Measurements from ENCODE around the gene SNUPN. TPM values are rescaled to one million over a fixed set of nuclear protein-coding genes. Genes with fewer than 3 reads are reported as not detected.
A peak's percentile ranks its signal among the peaks of the same experiment; 100 is the strongest.

Gene SNUPN
- total and polyA plus RNA-seq, 2 experiments from 2014 or later, result 25.2 to 28.8 TPM

GRCh38 chr15:75644376-75644775, 18.9 kb upstream of the SNUPN start:
- no peaks in the 10 kb centered on the region for H3K36me3 ChIP-seq (replicated peaks; ENCODE audit: insufficient read depth, low read depth)
- TF ChIP-seq CTCF (IDR thresholded peaks at IDR 0.05; ENCODE audit: poor library complexity), result no peak
- TF ChIP-seq EZH2 (IDR thresholded peaks at IDR 0.05; ENCODE audit: borderline replicate concordance), result no peak
- no peak for TF ChIP-seq EZH2phosphoT487 (IDR thresholded peaks at IDR 0.05; ENCODE audit: low read depth, severe bottlenecking, unreplicated experiment)
- no peaks in the 10 kb centered on the region for H3K9me3 ChIP-seq (ENCODE audit: low read depth)
- no peak overlapping the region for H3K4me2 ChIP-seq
- DNase-seq (ENCODE audit: low spot score), result no peak
- no peaks in the 10 kb centered on the region for H3K27me3 ChIP-seq
- no peaks in the 10 kb centered on the region for H3K9me2 ChIP-seq (replicated peaks; ENCODE audit: insufficient read depth)
- peaks cover 39% of the 10 kb centered on the region for H3K79me2 ChIP-seq
- H3K4me3 ChIP-seq, result no peak overlapping the region
- no peak overlapping the region for H3K27ac ChIP-seq
- WGBS (ENCODE audit: low lambda C conversion rate, missing lambda C conversion rate), result 92% methylated on average over 2 of the region's 2 CpGs
- peaks cover 5% of the 10 kb centered on the region for H4K20me1 ChIP-seq (ENCODE audit: insufficient read depth, poor library complexity, severe bottlenecking)
- H3K4me1 ChIP-seq (ENCODE audit: insufficient read depth), result peaks cover 26% of the 10 kb centered on the region
- H2AFZ ChIP-seq, result no peak overlapping the region

DNA sequence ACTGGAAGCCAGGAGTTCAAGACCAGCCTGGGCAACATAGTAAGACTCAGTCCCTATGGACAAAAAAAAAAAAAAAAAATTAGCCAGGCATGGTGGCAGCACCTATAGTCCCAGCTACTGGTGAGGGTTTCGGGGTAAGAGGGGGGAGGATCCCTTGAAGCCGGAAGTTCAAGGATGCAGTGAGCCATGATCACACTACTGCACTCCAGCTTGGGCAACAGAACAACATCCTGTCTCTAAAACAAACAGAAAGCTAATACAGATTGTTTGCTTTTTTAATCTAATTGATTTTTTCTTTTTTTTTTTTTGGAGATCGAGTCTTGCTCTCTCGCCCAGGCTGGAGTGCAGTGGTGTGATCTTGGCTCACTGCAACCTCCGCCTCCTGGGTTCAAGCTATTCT, 16.1 kb upstream of the SNUPN start:
- H3K27ac ChIP-seq, result no peak overlapping the region
- TF ChIP-seq CTCF (IDR thresholded peaks at IDR 0.05; ENCODE audit: poor library complexity), result no peak
- TF ChIP-seq EZH2phosphoT487 (IDR thresholded peaks at IDR 0.05; ENCODE audit: low read depth, severe bottlenecking, unreplicated experiment), result no peak
- TF ChIP-seq EZH2 (IDR thresholded peaks at IDR 0.05; ENCODE audit: borderline replicate concordance), result no peak

GRCh38 chr15:75641179-75641503, 15.6 kb upstream of the SNUPN start:
- no peak for TF ChIP-seq CTCF (IDR thresholded peaks at IDR 0.05; ENCODE audit: poor library complexity)
- TF ChIP-seq EZH2phosphoT487 (IDR thresholded peaks at IDR 0.05; ENCODE audit: low read depth, severe bottlenecking, unreplicated experiment), result no peak
- no peak for TF ChIP-seq EZH2 (IDR thresholded peaks at IDR 0.05; ENCODE audit: borderline replicate concordance)
- Histone ChIP-seq H3K4me1 (ENCODE audit: insufficient read depth) (peaks cover 18% of the 10 kb centered on the region), H3K9me3 (ENCODE audit: low read depth) (no peaks in the 10 kb centered on the region), H3K27ac (peak overlapping the region; percentile 92), H2AFZ (no peak overlapping the region), H3K4me2 (peak overlapping the region; percentile 81), H3K9me2 (replicated peaks; ENCODE audit: insufficient read depth) (no peaks in the 10 kb centered on the region), H3K27me3 (no peaks in the 10 kb centered on the region), H3K4me3 (peak overlapping the region; percentile 47), H3K36me3 (replicated peaks; ENCODE audit: insufficient read depth, low read depth) (no peaks in the 10 kb centered on the region), H3K79me2 (peaks cover 44% of the 10 kb centered on the region), H4K20me1 (ENCODE audit: insufficient read depth, poor library complexity, severe bottlenecking) (peaks cover 6% of the 10 kb centered on the region)
- DNase-seq (ENCODE audit: low spot score), result no peak
- 86% methylated on average over 4 of the region's 4 CpGs for WGBS (ENCODE audit: low lambda C conversion rate, missing lambda C conversion rate)

More for the DNA sequence above, 16.1 kb upstream of the SNUPN start:
- Histone ChIP-seq H4K20me1 (ENCODE audit: insufficient read depth, poor library complexity, severe bottlenecking) (peaks cover 6% of the 10 kb centered on the region), H3K36me3 (replicated peaks; ENCODE audit: insufficient read depth, low read depth) (no peaks in the 10 kb centered on the region), H3K4me2 (no peak overlapping the region), H3K4me3 (no peak overlapping the region), H2AFZ (no peak overlapping the region), H3K27me3 (no peaks in the 10 kb centered on the region), H3K9me2 (replicated peaks; ENCODE audit: insufficient read depth) (no peaks in the 10 kb centered on the region), H3K4me1 (ENCODE audit: insufficient read depth) (peaks cover 23% of the 10 kb centered on the region), H3K79me2 (peaks cover 44% of the 10 kb centered on the region), H3K9me3 (ENCODE audit: low read depth) (no peaks in the 10 kb centered on the region)
- 93% methylated on average over 5 of the region's 5 CpGs for WGBS (ENCODE audit: low lambda C conversion rate, missing lambda C conversion rate)
- DNase-seq (ENCODE audit: low spot score), result no peak

Data from hepatocyte (in vitro differentiated cells).